Fibroblast of pulmonary artery (primary cell): ENCODE results near the gene CPNE4.
A peak's percentile ranks its signal among the peaks of the same experiment; 100 is the strongest.

Experiments used
- DNase-seq: peaks from one replicate; pipeline ENCODE4 v3.0.0-alpha.2; 2010; ENCODE audit warnings: low read depth
- H3K4me3 ChIP-seq: replicated peaks from 2 replicates; pipeline ENCODE4 v1.5.1; 2011; ENCODE audit warnings: low read depth, mild to moderate bottlenecking, control low read depth, low read length, moderate library complexity
- CTCF ChIP-seq: IDR thresholded peaks from 2 replicates; pipeline ENCODE4 v1.5.1; 2011; ENCODE audit warnings: mild to moderate bottlenecking, control low read depth, low read length, inconsistent platforms; ENCODE audit errors: missing control alignments

CPNE4 gene

DNA sequence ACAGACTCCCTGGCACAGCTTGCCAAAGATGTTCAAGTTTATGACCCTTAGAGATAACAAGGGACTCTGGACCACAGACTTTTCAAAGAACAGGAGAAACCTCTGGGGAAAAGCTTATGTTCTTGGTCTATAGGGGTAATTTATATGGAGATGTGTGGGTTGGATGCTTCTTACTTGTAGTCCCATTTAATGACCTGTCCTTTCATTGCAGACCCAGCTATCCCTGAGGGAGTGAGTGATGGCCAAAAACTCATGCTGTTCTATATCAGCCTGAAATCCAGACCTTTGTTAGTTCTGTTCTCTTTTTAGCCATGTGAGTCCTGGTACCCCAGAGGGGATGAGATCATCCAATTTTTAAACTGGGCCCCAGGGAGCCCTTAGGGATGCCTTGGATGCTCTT lies 488.4 kb downstream of the CPNE4 start:
- no peak overlapping the region for H3K4me3 ChIP-seq
- TF ChIP-seq CTCF: no peak
- DNase-seq: no peak

DNA sequence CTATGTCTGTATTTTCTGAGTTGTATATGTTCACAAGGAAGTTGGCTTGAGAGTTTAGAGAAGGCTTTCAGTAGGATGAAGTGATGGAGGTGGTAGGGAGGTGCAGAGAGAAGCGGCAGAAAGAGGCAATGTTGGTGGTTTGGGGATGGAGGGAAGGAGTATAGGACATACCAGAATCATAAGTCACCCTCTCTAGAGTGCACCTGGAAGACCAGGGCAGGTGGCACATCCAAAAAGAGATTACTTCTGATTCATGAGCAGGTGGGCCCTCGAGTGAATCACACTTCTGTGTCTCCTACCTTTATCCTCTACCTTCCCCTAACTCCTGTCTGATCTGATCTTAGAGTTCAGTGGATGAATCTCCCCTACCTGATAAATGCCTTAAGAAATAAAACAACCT lies 490.3 kb downstream of the CPNE4 start:
- TF ChIP-seq CTCF: no peak
- H3K4me3 ChIP-seq: no peak overlapping the region
- no peak for DNase-seq

- no peak for TF ChIP-seq CTCF
- DNase-seq: peak; percentile 87
- no peak overlapping the region for H3K4me3 ChIP-seq
Measured at GRCh38 chr3:131543714-131544113, 491.1 kb downstream of the CPNE4 start.

DNA sequence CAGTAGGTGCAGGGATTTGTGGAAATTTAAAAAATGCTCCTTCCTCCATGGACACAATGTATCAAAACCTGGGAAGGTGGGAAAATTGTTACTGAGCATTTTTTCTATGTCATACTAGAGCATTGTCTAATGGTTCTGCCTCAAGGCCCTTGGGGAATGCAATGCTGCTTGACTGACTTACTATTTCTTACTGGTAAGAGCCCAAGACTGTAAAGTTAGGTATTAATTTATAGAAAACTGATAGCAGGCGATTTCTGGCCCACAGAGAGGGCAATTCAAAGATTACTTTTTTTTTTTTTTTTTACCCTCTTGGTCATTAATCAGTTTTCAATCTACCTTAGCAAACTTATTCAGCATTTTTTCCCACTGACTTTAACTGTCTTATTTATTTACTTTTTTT lies 493.5 kb downstream of the CPNE4 start:
- H3K4me3 ChIP-seq: no peak overlapping the region
- TF ChIP-seq CTCF: no peak
- no peak for DNase-seq

DNA sequence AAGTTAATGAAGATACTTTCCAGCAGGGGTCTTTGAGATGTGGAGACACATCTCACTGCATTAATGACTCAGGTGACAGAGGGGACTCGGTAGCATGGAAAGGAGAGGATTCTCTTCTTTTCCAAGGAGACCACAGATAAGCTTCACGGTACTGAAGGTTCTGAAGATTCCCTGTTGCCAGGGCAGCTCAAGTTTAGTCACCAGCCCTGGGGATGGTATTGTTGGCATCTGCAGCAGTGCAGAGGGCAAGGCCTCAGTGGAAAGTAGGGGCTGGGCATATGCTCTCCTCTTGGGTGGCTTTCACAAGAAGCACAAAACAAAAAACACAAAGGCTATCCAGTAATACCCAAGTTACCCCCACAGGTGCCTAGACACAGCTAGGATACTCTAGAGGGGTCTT lies 494.0 kb downstream of the CPNE4 start:
- no peak for TF ChIP-seq CTCF
- no peak for DNase-seq
- H3K4me3 ChIP-seq: no peak overlapping the region

- no peak for DNase-seq
- no peak for TF ChIP-seq CTCF
- no peak overlapping the region for H3K4me3 ChIP-seq
Measured at GRCh38 chr3:131540143-131540542, 494.7 kb downstream of the CPNE4 start.

GRCh38 chr3:131538968-131539367 lies 495.8 kb downstream of the CPNE4 start:
- no peak for TF ChIP-seq CTCF
- DNase-seq: no peak
- H3K4me3 ChIP-seq: no peak overlapping the region
